ENCODE data around the gene KY. TPM values are rescaled to one million over a fixed set of nuclear protein-coding genes. Genes with fewer than 3 reads are reported as not detected.

The KY gene
- total and polyA plus RNA-seq, 4 donors: 0.05 to 0.08 TPM; not detected in 2

GRCh38 chr3:134681522-134681900 lies 30.7 kb upstream of the KY start:
- DNase-seq (ENCODE audit: low spot score): no peak
- TF ChIP-seq HNF4A (conservative IDR thresholded peaks at IDR 0.05) (no peak), GABPA (IDR thresholded peaks at IDR 0.05 in 1 of 2, conservative IDR thresholded peaks at IDR 0.05 in 1 of 2) (no peak), NR2F2 (IDR thresholded peaks at IDR 0.05) (no peak), TAF1 (conservative IDR thresholded peaks at IDR 0.05) (no peak), HNF4G (IDR thresholded peaks at IDR 0.05) (no peak), SP1 (IDR thresholded peaks at IDR 0.05) (no peak), MAX (IDR thresholded peaks at IDR 0.05) (no peak), REST (IDR thresholded peaks at IDR 0.05) (no peak), ZBTB33 (IDR thresholded peaks at IDR 0.05) (no peak), FOXA1 (IDR thresholded peaks at IDR 0.05) (no peak), EGR1 (IDR thresholded peaks at IDR 0.05; ENCODE audit: low read depth in 2 of 2) (no peak), FOXA2 (IDR thresholded peaks at IDR 0.05) (no peak), YY1 (IDR thresholded peaks at IDR 0.05) (no peak), ATF3 (IDR thresholded peaks at IDR 0.05) (no peak), CTCF (IDR thresholded peaks at IDR 0.05; ENCODE audit: low read depth, low read length, missing input control) (no peak), RAD21 (IDR thresholded peaks at IDR 0.05) (no peak), JUND (IDR thresholded peaks at IDR 0.05) (no peak)

More at GRCh38 chr3:134681522-134681900, 30.7 kb upstream of the KY start:
- no peak overlapping the region for H3K27ac ChIP-seq (ENCODE audit: low read depth in 1 of 2, low read length in 2 of 2)
- 85% methylated on average over 6 of the region's 6 CpGs for WGBS
- no peaks in the 10 kb centered on the region for H3K4me1 ChIP-seq (ENCODE audit: control insufficient read depth in 4 of 4, insufficient read depth in 4 of 4, low read length in 3 of 4)
- H3K36me3 ChIP-seq (ENCODE audit: control insufficient read depth in 4 of 4, insufficient read depth in 3 of 4, low read depth in 1 of 4, low read length in 3 of 4): no peaks in the 10 kb centered on the region
- H3K27me3 ChIP-seq (ENCODE audit: control insufficient read depth in 4 of 4, insufficient read depth in 4 of 4, low read length in 3 of 4): no peaks in the 10 kb centered on the region
- H3K9me3 ChIP-seq (ENCODE audit: control insufficient read depth in 4 of 4, low read length in 3 of 4): peaks cover 0 to 2% (median 0%) of the 10 kb centered on the region in 4 donors
- no peak overlapping the region for H3K9ac ChIP-seq (ENCODE audit: low read depth in 1 of 2, low read length in 2 of 2)
- no peak overlapping the region for H3K4me3 ChIP-seq (ENCODE audit: low read depth in 1 of 3, low read length in 3 of 3)

All from liver (tissue), 9 donors.